ENCODE results near the gene TRPM3.

TRPM3 gene

GRCh38 chr9:70540016-70540415 is 581.4 kb downstream of the TRPM3 start:
- no peaks in the 10 kb centered on the region for H3K27me3 ChIP-seq (ENCODE audit: insufficient read depth, low read depth)
- no peaks in the 10 kb centered on the region for H3K4me1 ChIP-seq (ENCODE audit: low read depth, poor library complexity, severe bottlenecking)
- H3K79me2 ChIP-seq (ENCODE audit: insufficient read depth, low read depth), result no peaks in the 10 kb centered on the region
- H4K20me1 ChIP-seq (ENCODE audit: insufficient read depth), result no peaks in the 10 kb centered on the region
- TF ChIP-seq CTCF (conservative IDR thresholded peaks at IDR 0.05; ENCODE audit: low read depth, low read length), result no peak
- H3K4me2 ChIP-seq, result no peak overlapping the region
- no peak overlapping the region for H3K4me3 ChIP-seq (IDR thresholded peaks at IDR 0.05; ENCODE audit: insufficient read depth, low read depth, low read length)
- no peak overlapping the region for H3K27ac ChIP-seq
- no peak overlapping the region for H3K9ac ChIP-seq
- no peak overlapping the region for H2AFZ ChIP-seq (ENCODE audit: low read depth)
- H3K36me3 ChIP-seq (ENCODE audit: insufficient read depth), result no peaks in the 10 kb centered on the region

GRCh38 chr9:70539526-70539925 is 581.9 kb downstream of the TRPM3 start:
- Histone ChIP-seq H3K79me2 (ENCODE audit: insufficient read depth, low read depth) (no peaks in the 10 kb centered on the region), H3K36me3 (ENCODE audit: insufficient read depth) (no peaks in the 10 kb centered on the region), H3K9ac (no peak overlapping the region), H3K27me3 (ENCODE audit: insufficient read depth, low read depth) (no peaks in the 10 kb centered on the region), H4K20me1 (ENCODE audit: insufficient read depth) (no peaks in the 10 kb centered on the region), H3K4me1 (ENCODE audit: low read depth, poor library complexity, severe bottlenecking) (no peaks in the 10 kb centered on the region), H3K4me2 (no peak overlapping the region), H2AFZ (ENCODE audit: low read depth) (no peak overlapping the region), H3K27ac (no peak overlapping the region), H3K4me3 (IDR thresholded peaks at IDR 0.05; ENCODE audit: insufficient read depth, low read depth, low read length) (no peak overlapping the region)
- no peak for TF ChIP-seq CTCF (conservative IDR thresholded peaks at IDR 0.05; ENCODE audit: low read depth, low read length)

- no peak for TF ChIP-seq CTCF (conservative IDR thresholded peaks at IDR 0.05; ENCODE audit: low read depth, low read length)
- Histone ChIP-seq H3K27me3 (ENCODE audit: insufficient read depth, low read depth) (no peaks in the 10 kb centered on the region), H2AFZ (ENCODE audit: low read depth) (no peak overlapping the region), H3K4me1 (ENCODE audit: low read depth, poor library complexity, severe bottlenecking) (no peaks in the 10 kb centered on the region), H3K36me3 (ENCODE audit: insufficient read depth) (no peaks in the 10 kb centered on the region), H3K4me2 (no peak overlapping the region), H4K20me1 (ENCODE audit: insufficient read depth) (no peaks in the 10 kb centered on the region), H3K9ac (no peak overlapping the region), H3K27ac (no peak overlapping the region), H3K79me2 (ENCODE audit: insufficient read depth, low read depth) (no peaks in the 10 kb centered on the region), H3K4me3 (IDR thresholded peaks at IDR 0.05; ENCODE audit: insufficient read depth, low read depth, low read length) (no peak overlapping the region)
Observed at GRCh38 chr9:70539001-70539400, 582.4 kb downstream of the TRPM3 start.

GRCh38 chr9:70537084-70537483 is 584.3 kb downstream of the TRPM3 start:
- Histone ChIP-seq H3K36me3 (ENCODE audit: insufficient read depth) (no peaks in the 10 kb centered on the region), H3K27me3 (ENCODE audit: insufficient read depth, low read depth) (no peaks in the 10 kb centered on the region), H4K20me1 (ENCODE audit: insufficient read depth) (no peaks in the 10 kb centered on the region), H3K4me2 (no peak overlapping the region), H3K4me3 (IDR thresholded peaks at IDR 0.05; ENCODE audit: insufficient read depth, low read depth, low read length) (no peak overlapping the region), H3K9ac (no peak overlapping the region), H3K4me1 (ENCODE audit: low read depth, poor library complexity, severe bottlenecking) (no peaks in the 10 kb centered on the region), H3K27ac (no peak overlapping the region), H2AFZ (ENCODE audit: low read depth) (no peak overlapping the region), H3K79me2 (ENCODE audit: insufficient read depth, low read depth) (no peaks in the 10 kb centered on the region)
- TF ChIP-seq CTCF (conservative IDR thresholded peaks at IDR 0.05; ENCODE audit: low read depth, low read length), result no peak

Measured in KMS-11 (cell line).